HepG2 (cell line): ENCODE data around the gene LONP1. TPM values are rescaled to one million over a fixed set of nuclear protein-coding genes. Genes with fewer than 3 reads are reported as not detected.

ENCODE experiments used
- BORCS8-MEF2B ChIP-seq: sonication (generic); formaldehyde crosslinking; IDR thresholded peaks from 2 replicates; pipeline ENCODE4 v1.8.0; 2022; ENCODE audit warnings: mild to moderate bottlenecking, missing genetic modification reagents
- KLF13 ChIP-seq: sonication (generic); formaldehyde crosslinking; IDR thresholded peaks from 2 replicates; pipeline ENCODE4 v1.4.0; 2020; ENCODE audit warnings: mild to moderate bottlenecking, missing genetic modification reagents
- PCBP2 ChIP-seq: fragments of 200-400 bp; formaldehyde crosslinking; optimal IDR thresholded peaks from 2 replicates; pipeline ENCODE3; 2018; ENCODE audit warnings: low read length, low read depth; ENCODE audit not compliant: poor library complexity, severe bottlenecking
- RBFOX2 ChIP-seq: fragments of 200-400 bp; formaldehyde crosslinking; IDR thresholded peaks from 2 replicates; pipeline ENCODE4 v1.6.1; 2017; ENCODE audit warnings: low read depth, mild to moderate bottlenecking, low read length
- SOX5 ChIP-seq: IDR thresholded peaks from 2 replicates; pipeline ENCODE4 v1.6.1; 2016; ENCODE audit warnings: borderline replicate concordance
- ZFP82 ChIP-seq: sonication (generic); formaldehyde crosslinking; IDR thresholded peaks from 2 replicates; pipeline ENCODE4 v1.5.1; 2020; ENCODE audit warnings: mild to moderate bottlenecking, missing genetic modification reagents, borderline replicate concordance
- ZNF232 ChIP-seq: sonication (generic); formaldehyde crosslinking; IDR thresholded peaks from 2 replicates; pipeline ENCODE4 v1.4.0; 2020; ENCODE audit warnings: missing genetic modification reagents, borderline replicate concordance
- ZNF44 ChIP-seq: sonication (generic); formaldehyde crosslinking; IDR thresholded peaks from 2 replicates; pipeline ENCODE4 v1.5.1; 2020; ENCODE audit warnings: mild to moderate bottlenecking, missing genetic modification reagents
- ZNF552 ChIP-seq: sonication (generic); formaldehyde crosslinking; IDR thresholded peaks from 2 replicates; pipeline ENCODE4 v1.9.0; 2022; ENCODE audit warnings: missing genetic modification reagents, mild to moderate bottlenecking, borderline replicate concordance
- ZNF737 ChIP-seq: sonication (generic); formaldehyde crosslinking; IDR thresholded peaks from 2 replicates; pipeline ENCODE4 v1.5.0; 2020; ENCODE audit warnings: missing genetic modification reagents, mild to moderate bottlenecking, borderline replicate concordance
- polyA plus RNA-seq, 8 experiments: library from polyadenylated mRNA; depleted of rRNA in 3 of 8; stranded (reverse) in 7 of 8; unstranded in 1 of 8; fragments of >200 nt; fragmentation: Illumina TruSeq in 4 of 8; extraction: Trizol in 4 of 8; gene quantifications; 2 replicates each; pipeline versions ENCODE4 v1.2.1 to v1.2.3, GENCODE V29; 2011 to 2016; ENCODE audit warnings: low read depth in 4 of 8, missing spikeins in 1 of 8, mixed read lengths in 1 of 8; ENCODE audit not compliant: insufficient read depth in 1 of 8
- total RNA-seq, 5 experiments: library from RNA; depleted of rRNA; stranded (reverse); fragments of >200 nt; fragmentation: Illumina TruSeq; extraction: Trizol; gene quantifications; 2 replicates each; pipeline ENCODE4 v1.2.3, GENCODE V29; 2016; ENCODE audit warnings: low read depth in 1 of 5
- TF ChIP-seq, protein P1 (sequence below): sonication (generic); formaldehyde crosslinking; IDR thresholded peaks from 2 replicates; pipeline ENCODE4 v1.8.0; 2022; ENCODE audit warnings: mild to moderate bottlenecking, missing genetic modification reagents
- TF ChIP-seq, protein P2 (sequence below): sonication (generic); formaldehyde crosslinking; IDR thresholded peaks from 2 replicates; pipeline ENCODE4 v1.5.0; 2020; ENCODE audit warnings: missing genetic modification reagents
- TF ChIP-seq, protein P3 (sequence below): sonication (generic); formaldehyde crosslinking; IDR thresholded peaks from 2 replicates; pipeline ENCODE4 v1.8.1; 2023; ENCODE audit warnings: mild to moderate bottlenecking, missing genetic modification reagents
- TF ChIP-seq, protein P4 (sequence below): sonication (generic); formaldehyde crosslinking; IDR thresholded peaks from 2 replicates; pipeline ENCODE4 v1.4.0; 2020; ENCODE audit warnings: mild to moderate bottlenecking, missing genetic modification reagents
- TF ChIP-seq, protein P5 (sequence below): sonication (generic); formaldehyde crosslinking; IDR thresholded peaks from 2 replicates; pipeline ENCODE4 v1.4.0; 2020; ENCODE audit warnings: missing genetic modification reagents, borderline replicate concordance
- TF ChIP-seq, protein P6 (sequence below): IDR thresholded peaks from 2 replicates; pipeline ENCODE4 v1.4.0; 2020; ENCODE audit warnings: mild to moderate bottlenecking, missing genetic modification reagents

Gene LONP1
- total and polyA plus RNA-seq, 2 of the 13 experiments (the other 11 are each of a cell fraction or from before 2014, with no cell fraction given) = 59.5 to 76.8 TPM

DNA sequence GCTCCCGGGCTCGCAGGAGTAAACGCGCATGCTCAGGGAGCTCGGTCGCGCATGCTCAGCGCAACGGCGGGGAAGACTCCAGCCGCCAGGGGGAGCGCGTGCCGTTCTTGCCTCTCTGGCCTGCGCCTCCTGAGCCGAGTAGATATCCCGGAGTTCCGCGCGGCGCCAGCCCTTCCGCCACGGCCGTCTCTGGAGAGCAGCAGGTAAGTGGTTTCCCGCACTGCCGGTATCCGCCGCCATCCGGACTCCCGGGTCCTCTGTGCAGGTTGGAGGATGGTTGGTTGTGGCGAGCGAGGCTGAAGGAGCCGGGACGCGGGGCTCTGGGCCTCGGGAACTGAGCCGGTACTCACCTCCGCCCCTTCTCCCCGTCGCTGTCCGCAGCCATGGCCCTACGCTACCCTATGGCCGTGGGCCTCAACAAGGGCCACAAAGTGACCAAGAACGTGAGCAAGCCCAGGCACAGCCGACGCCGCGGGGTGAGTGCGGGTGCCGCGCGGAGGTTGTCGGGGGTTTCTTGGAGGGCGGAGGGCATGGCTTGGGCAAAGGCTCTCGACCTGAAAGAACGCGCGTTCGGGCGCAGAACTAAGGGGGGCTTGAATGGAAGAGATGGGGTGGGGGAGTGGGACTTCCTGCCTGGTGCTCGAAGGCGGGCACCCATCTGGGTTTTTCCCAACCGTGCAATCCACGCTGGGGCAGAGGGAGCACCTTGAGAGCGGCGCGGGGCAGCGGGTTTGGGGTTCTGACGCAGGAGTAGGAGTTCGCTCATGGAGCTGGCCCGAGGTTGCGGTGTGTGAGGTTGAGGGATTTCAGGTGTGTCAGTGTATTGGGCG is 29.6 kb downstream of the LONP1 start, which contains the start of gene RPL36 (continued):
- TF ChIP-seq ZNF552 (CRISPR knock-in tag) (no peak), ZFP82 (CRISPR knock-in tag) (peak; percentile 95), SOX5 (no peak; the same call in 1 of the 2 replicates), PCBP2 (no peak), KLF13 (CRISPR knock-in tag) (peak; percentile 74; the same call in 1 of the 2 replicates), RBFOX2 (peak; percentile 100), ZNF232 (CRISPR knock-in tag) (peak; percentile 82), ZNF44 (peak; percentile 54), BORCS8-MEF2B (CRISPR knock-in tag) (peak; percentile 67), ZNF737 (CRISPR knock-in tag) (no peak)
- TF ChIP-seq, protein P1, sequence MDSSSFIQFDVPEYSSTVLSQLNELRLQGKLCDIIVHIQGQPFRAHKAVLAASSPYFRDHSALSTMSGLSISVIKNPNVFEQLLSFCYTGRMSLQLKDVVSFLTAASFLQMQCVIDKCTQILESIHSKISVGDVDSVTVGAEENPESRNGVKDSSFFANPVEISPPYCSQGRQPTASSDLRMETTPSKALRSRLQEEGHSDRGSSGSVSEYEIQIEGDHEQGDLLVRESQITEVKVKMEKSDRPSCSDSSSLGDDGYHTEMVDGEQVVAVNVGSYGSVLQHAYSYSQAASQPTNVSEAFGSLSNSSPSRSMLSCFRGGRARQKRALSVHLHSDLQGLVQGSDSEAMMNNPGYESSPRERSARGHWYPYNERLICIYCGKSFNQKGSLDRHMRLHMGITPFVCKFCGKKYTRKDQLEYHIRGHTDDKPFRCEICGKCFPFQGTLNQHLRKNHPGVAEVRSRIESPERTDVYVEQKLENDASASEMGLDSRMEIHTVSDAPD = no peak
- TF ChIP-seq, protein P2, sequence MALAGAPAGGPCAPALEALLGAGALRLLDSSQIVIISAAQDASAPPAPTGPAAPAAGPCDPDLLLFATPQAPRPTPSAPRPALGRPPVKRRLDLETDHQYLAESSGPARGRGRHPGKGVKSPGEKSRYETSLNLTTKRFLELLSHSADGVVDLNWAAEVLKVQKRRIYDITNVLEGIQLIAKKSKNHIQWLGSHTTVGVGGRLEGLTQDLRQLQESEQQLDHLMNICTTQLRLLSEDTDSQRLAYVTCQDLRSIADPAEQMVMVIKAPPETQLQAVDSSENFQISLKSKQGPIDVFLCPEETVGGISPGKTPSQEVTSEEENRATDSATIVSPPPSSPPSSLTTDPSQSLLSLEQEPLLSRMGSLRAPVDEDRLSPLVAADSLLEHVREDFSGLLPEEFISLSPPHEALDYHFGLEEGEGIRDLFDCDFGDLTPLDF (CRISPR knock-in tag) = peak; percentile 67; the same call in 1 of the 2 replicates
- TF ChIP-seq, protein P3, sequence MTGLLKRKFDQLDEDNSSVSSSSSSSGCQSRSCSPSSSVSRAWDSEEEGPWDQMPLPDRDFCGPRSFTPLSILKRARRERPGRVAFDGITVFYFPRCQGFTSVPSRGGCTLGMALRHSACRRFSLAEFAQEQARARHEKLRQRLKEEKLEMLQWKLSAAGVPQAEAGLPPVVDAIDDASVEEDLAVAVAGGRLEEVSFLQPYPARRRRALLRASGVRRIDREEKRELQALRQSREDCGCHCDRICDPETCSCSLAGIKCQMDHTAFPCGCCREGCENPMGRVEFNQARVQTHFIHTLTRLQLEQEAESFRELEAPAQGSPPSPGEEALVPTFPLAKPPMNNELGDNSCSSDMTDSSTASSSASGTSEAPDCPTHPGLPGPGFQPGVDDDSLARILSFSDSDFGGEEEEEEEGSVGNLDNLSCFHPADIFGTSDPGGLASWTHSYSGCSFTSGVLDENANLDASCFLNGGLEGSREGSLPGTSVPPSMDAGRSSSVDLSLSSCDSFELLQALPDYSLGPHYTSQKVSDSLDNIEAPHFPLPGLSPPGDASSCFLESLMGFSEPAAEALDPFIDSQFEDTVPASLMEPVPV = no peak; the same call in 1 of the 2 replicates
- TF ChIP-seq, protein P4, sequence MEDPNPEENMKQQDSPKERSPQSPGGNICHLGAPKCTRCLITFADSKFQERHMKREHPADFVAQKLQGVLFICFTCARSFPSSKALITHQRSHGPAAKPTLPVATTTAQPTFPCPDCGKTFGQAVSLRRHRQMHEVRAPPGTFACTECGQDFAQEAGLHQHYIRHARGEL (CRISPR knock-in tag) = no peak
- TF ChIP-seq, protein P5, sequence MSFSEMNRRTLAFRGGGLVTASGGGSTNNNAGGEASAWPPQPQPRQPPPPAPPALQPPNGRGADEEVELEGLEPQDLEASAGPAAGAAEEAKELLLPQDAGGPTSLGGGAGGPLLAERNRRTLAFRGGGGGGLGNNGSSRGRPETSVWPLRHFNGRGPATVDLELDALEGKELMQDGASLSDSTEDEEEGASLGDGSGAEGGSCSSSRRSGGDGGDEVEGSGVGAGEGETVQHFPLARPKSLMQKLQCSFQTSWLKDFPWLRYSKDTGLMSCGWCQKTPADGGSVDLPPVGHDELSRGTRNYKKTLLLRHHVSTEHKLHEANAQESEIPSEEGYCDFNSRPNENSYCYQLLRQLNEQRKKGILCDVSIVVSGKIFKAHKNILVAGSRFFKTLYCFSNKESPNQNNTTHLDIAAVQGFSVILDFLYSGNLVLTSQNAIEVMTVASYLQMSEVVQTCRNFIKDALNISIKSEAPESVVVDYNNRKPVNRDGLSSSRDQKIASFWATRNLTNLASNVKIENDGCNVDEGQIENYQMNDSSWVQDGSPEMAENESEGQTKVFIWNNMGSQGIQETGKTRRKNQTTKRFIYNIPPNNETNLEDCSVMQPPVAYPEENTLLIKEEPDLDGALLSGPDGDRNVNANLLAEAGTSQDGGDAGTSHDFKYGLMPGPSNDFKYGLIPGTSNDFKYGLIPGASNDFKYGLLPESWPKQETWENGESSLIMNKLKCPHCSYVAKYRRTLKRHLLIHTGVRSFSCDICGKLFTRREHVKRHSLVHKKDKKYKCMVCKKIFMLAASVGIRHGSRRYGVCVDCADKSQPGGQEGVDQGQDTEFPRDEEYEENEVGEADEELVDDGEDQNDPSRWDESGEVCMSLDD (CRISPR knock-in tag) = peak; percentile 62; the same call in 1 of the 2 replicates
- TF ChIP-seq, protein P6, sequence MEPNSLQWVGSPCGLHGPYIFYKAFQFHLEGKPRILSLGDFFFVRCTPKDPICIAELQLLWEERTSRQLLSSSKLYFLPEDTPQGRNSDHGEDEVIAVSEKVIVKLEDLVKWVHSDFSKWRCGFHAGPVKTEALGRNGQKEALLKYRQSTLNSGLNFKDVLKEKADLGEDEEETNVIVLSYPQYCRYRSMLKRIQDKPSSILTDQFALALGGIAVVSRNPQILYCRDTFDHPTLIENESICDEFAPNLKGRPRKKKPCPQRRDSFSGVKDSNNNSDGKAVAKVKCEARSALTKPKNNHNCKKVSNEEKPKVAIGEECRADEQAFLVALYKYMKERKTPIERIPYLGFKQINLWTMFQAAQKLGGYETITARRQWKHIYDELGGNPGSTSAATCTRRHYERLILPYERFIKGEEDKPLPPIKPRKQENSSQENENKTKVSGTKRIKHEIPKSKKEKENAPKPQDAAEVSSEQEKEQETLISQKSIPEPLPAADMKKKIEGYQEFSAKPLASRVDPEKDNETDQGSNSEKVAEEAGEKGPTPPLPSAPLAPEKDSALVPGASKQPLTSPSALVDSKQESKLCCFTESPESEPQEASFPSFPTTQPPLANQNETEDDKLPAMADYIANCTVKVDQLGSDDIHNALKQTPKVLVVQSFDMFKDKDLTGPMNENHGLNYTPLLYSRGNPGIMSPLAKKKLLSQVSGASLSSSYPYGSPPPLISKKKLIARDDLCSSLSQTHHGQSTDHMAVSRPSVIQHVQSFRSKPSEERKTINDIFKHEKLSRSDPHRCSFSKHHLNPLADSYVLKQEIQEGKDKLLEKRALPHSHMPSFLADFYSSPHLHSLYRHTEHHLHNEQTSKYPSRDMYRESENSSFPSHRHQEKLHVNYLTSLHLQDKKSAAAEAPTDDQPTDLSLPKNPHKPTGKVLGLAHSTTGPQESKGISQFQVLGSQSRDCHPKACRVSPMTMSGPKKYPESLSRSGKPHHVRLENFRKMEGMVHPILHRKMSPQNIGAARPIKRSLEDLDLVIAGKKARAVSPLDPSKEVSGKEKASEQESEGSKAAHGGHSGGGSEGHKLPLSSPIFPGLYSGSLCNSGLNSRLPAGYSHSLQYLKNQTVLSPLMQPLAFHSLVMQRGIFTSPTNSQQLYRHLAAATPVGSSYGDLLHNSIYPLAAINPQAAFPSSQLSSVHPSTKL = peak; percentile 20; the same call in 1 of the 2 replicates
